Astrocyte of the cerebellum (primary cell): ENCODE data around the gene TTC39A.

Source experiments
- DNase-seq: peaks from one replicate; pipeline ENCODE4 v3.0.0-alpha.2; 2011; ENCODE audit warnings: low read depth
- H3K4me3 ChIP-seq: 2 replicates; pipeline ENCODE4 v1.5.1; 2011; ENCODE audit warnings: mild to moderate bottlenecking, low read depth, low read length, moderate library complexity
- CTCF ChIP-seq: IDR thresholded peaks from 2 replicates; pipeline ENCODE4 v1.5.1; 2012; ENCODE audit warnings: low read length, low read depth, moderate library complexity, mild to moderate bottlenecking; ENCODE audit errors: missing control alignments
- in situ Hi-C: cut with HindIII; loops from 2 replicates; pipeline ENCODE4 v1.10.0; 2017; ENCODE audit warnings: low sequenced_read_pairs

The TTC39A gene

GRCh38 chr1:51342591-51343206, 12.3 kb upstream of the TTC39A start:
- in situ Hi-C loops, result no loop called here
- H3K4me3 ChIP-seq, result no peak overlapping the region
- no peak for DNase-seq
- TF ChIP-seq CTCF, result no peak

GRCh38 chr1:51341876-51342496, 11.6 kb upstream of the TTC39A start:
- no peak for DNase-seq
- no peak overlapping the region for H3K4me3 ChIP-seq
- peak; percentile 4 for TF ChIP-seq CTCF
- in situ Hi-C loops, result no loop called here

- in situ Hi-C loops, result no loop called here
Observed at GRCh38 chr1:51340380-51340779, 10.0 kb upstream of the TTC39A start.

GRCh38 chr1:51336711-51337110, 6.3 kb upstream of the TTC39A start:
- TF ChIP-seq CTCF, result no peak
- no peak for DNase-seq
- H3K4me3 ChIP-seq, result no peak overlapping the region
- in situ Hi-C loops, result no loop called here

More at GRCh38 chr1:51340380-51340779, 10.0 kb upstream of the TTC39A start:
- DNase-seq, result no peak
- TF ChIP-seq CTCF, result no peak
- H3K4me3 ChIP-seq, result no peak overlapping the region

GRCh38 chr1:51336004-51336403, 5.6 kb upstream of the TTC39A start:
- no peak for DNase-seq
- in situ Hi-C loops, result no loop called here
- no peak for TF ChIP-seq CTCF
- no peak overlapping the region for H3K4me3 ChIP-seq

GRCh38 chr1:51331206-51332100, 1.1 kb upstream of the TTC39A start:
- no peak for DNase-seq
- no peak for TF ChIP-seq CTCF
- in situ Hi-C loops, result no loop called here
- no peak overlapping the region for H3K4me3 ChIP-seq
